BE2C (cell line): ENCODE data around the gene MRAP2.

Source experiments
- DNase-seq: peaks from one replicate; pipeline ENCODE4 v3.0.0-alpha.2; 2020
- H3K27me3 ChIP-seq: fragments of 250-450 bp; sonication (Bioruptor Pico); 2 replicates; pipeline ENCODE4 v1.5.1; 2020; ENCODE audit warnings: mild to moderate bottlenecking
- H3K36me3 ChIP-seq: fragments of 250-450 bp; sonication (Bioruptor Pico); 2 replicates; pipeline ENCODE4 v1.5.1; 2020; ENCODE audit warnings: mild to moderate bottlenecking
- H3K4me1 ChIP-seq: fragments of 250-450 bp; sonication (Bioruptor Pico); 2 replicates; pipeline ENCODE4 v1.5.1; 2020
- H3K4me3 ChIP-seq: 2 replicates; pipeline ENCODE4 v1.5.1; 2011; ENCODE audit warnings: low read depth, low read length
- H3K9me3 ChIP-seq: fragments of 250-450 bp; sonication (Bioruptor Pico); 2 replicates; pipeline ENCODE4 v1.5.1; 2020
- CTCF ChIP-seq: IDR thresholded peaks from 2 replicates; pipeline ENCODE4 v1.5.1; 2012; ENCODE audit warnings: mild to moderate bottlenecking, low read depth, low read length

Gene MRAP2

GRCh38 chr6:84013931-84014330, 19.6 kb upstream of the MRAP2 start:
- TF ChIP-seq CTCF, result no peak
- no peak for DNase-seq
- no peaks in the 10 kb centered on the region for H3K27me3 ChIP-seq

GRCh38 chr6:84016029-84016428, 17.5 kb upstream of the MRAP2 start:
- Histone ChIP-seq H3K9me3 (no peaks in the 10 kb centered on the region), H3K4me3 (no peak overlapping the region), H3K36me3 (no peaks in the 10 kb centered on the region), H3K4me1 (peaks cover 31% of the 10 kb centered on the region), H3K27me3 (no peaks in the 10 kb centered on the region)
- no peak for DNase-seq
- TF ChIP-seq CTCF, result no peak

More at GRCh38 chr6:84013931-84014330, 19.6 kb upstream of the MRAP2 start:
- Histone ChIP-seq H3K9me3 (no peaks in the 10 kb centered on the region), H3K4me1 (peaks cover 31% of the 10 kb centered on the region), H3K36me3 (no peaks in the 10 kb centered on the region), H3K4me3 (no peak overlapping the region)

- H3K9me3 ChIP-seq, result no peaks in the 10 kb centered on the region
- DNase-seq, result no peak
- no peak for TF ChIP-seq CTCF
- H3K36me3 ChIP-seq, result no peaks in the 10 kb centered on the region
- H3K4me3 ChIP-seq, result no peak overlapping the region
- H3K4me1 ChIP-seq, result peaks cover 31% of the 10 kb centered on the region
- H3K27me3 ChIP-seq, result no peaks in the 10 kb centered on the region
These were observed 15.7 kb upstream of the MRAP2 start for GRCh38 chr6:84017709-84018452.

GRCh38 chr6:84018453-84019061, 15.0 kb upstream of the MRAP2 start:
- Histone ChIP-seq H3K9me3 (no peaks in the 10 kb centered on the region), H3K4me1 (peaks cover 31% of the 10 kb centered on the region), H3K4me3 (no peak overlapping the region), H3K36me3 (no peaks in the 10 kb centered on the region), H3K27me3 (no peaks in the 10 kb centered on the region)
- no peak for TF ChIP-seq CTCF
- DNase-seq, result no peak

- DNase-seq, result no peak
- Histone ChIP-seq H3K9me3 (no peaks in the 10 kb centered on the region), H3K27me3 (no peaks in the 10 kb centered on the region), H3K4me3 (no peak overlapping the region), H3K36me3 (no peaks in the 10 kb centered on the region), H3K4me1 (peaks cover 26% of the 10 kb centered on the region)
- TF ChIP-seq CTCF, result no peak
These were observed 14.3 kb upstream of the MRAP2 start for GRCh38 chr6:84019141-84019841.

- H3K36me3 ChIP-seq, result no peaks in the 10 kb centered on the region
- no peak overlapping the region for H3K4me3 ChIP-seq
- peaks cover 26% of the 10 kb centered on the region for H3K4me1 ChIP-seq
- no peaks in the 10 kb centered on the region for H3K9me3 ChIP-seq
- TF ChIP-seq CTCF, result no peak
- H3K27me3 ChIP-seq, result no peaks in the 10 kb centered on the region
- no peak for DNase-seq
These were observed 13.7 kb upstream of the MRAP2 start for GRCh38 chr6:84019842-84020211.
